ENCODE measurements around the gene CREM.

CREM gene

GRCh38 chr10:35224045-35224740, 97.5 kb downstream of the CREM start:
- DNase-seq = no peak

- no peak for DNase-seq
Observed at GRCh38 chr10:35225204-35225603, 98.6 kb downstream of the CREM start.

GRCh38 chr10:35226507-35226906, 99.9 kb downstream of the CREM start:
- DNase-seq = no peak

DNA sequence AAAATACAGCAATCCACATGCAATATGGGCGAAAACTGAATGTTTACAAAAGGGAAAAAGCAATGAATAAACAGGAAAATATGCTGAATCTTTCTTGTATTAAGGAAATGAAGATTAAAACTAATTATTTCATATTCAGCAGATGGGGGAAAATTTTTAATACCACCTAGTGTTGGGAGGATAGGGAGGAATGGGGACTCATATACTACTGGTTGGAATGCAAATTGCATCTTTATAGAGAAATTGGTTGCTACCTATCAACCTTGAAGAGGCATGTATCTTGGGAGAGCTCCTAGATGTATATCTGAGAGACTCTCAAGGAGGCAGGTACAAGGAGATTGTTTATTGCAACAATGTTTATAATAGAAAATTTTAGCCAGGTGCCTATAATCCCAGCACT, 101.4 kb downstream of the CREM start:
- DNase-seq = no peak

DNA sequence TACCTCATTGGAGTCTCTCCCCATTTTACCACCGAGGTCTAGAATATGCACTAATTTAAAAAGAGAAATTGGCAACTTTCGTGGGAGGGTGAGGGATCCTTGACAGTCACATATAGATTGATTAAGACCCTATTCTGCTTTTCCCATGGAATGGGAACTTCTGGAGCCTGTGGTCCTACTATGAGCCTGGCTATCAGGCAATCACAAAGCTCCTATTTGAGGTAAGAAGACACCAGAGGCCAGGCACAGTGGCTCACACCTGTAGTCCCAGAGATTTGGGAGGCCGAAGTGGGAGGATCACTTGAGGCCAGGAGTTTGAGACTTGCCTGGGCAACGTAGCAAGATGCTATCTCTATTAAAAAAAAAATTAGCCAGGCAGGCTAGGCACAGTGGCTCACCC, 105.0 kb downstream of the CREM start:
- no peak for DNase-seq

DNA sequence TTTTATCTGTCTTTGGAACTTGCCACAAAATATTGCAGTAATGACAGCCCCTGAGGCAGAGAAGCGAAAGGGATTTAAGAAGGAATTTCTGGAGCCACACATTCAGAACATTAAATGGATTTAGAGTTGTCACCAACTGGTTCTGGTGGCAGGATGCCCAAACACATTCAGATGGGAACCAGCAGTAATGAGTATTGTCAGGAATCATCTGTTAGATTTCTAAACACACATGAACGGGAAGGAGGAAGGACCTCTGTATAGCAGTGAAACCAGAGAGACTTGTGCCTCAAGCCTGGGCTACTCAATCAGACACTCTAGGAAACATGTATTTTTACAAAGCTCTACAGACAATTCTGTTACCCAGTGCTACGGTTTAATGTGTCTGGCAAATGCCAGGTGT, 105.9 kb downstream of the CREM start:
- no peak for DNase-seq

DNA sequence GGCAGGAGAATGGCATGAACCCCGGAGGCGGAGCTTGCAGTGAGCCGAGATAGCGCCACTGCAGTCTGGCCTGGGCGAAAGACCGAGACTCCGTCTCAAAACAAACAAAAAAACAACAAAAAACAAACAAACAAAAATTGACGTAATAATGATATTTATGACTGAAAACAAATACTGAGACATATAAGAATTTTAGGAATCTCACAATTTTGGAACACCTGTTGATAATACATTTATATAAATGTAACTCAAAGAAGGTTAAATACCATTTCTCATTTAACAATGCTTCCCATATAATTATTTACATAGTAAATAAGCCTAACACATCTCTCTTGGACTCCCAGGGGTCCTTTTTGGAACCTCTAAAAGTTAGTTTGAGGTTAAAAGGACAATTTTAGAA, 107.4 kb downstream of the CREM start:
- no peak for DNase-seq

GRCh38 chr10:35236739-35237138, 110.1 kb downstream of the CREM start:
- DNase-seq = no peak

DNA sequence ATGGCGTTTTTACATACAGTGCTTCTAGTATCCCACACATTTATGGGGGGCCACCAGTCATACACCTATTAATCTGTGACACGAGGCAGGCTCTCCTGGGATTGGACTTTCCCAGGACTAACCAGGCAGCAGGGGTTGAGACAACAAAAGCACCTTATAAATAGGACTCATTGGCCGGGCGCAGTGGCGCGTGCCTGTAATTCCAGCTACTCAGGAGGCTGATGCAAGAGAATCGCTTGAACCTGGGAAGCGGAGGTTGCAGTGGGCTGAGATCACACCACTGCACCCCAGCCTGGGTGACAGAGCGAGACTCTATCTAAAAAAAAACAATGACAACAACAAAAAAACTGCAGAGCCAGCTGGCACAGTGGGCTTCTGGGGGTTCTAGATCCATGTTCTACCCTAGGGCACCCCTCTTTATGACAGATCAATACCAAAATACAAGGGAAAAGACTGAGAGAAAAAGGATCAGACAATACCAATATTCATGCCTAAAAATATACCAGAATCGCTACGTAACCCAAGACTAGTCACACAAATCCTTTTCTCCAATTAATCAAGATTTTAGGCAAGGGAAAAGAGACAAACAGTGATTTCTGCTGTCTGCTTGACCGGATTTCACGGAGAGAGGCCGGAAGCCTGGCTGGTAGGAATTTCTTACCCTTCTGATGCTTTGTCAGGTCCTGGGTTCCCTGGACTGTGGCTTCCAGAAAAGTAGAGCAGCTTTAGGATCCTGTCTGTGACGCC, 111.3 kb downstream of the CREM start:
- no peak for DNase-seq

- no peak for DNase-seq
Observed at GRCh38 chr10:35244549-35244948, 117.9 kb downstream of the CREM start.

DNA sequence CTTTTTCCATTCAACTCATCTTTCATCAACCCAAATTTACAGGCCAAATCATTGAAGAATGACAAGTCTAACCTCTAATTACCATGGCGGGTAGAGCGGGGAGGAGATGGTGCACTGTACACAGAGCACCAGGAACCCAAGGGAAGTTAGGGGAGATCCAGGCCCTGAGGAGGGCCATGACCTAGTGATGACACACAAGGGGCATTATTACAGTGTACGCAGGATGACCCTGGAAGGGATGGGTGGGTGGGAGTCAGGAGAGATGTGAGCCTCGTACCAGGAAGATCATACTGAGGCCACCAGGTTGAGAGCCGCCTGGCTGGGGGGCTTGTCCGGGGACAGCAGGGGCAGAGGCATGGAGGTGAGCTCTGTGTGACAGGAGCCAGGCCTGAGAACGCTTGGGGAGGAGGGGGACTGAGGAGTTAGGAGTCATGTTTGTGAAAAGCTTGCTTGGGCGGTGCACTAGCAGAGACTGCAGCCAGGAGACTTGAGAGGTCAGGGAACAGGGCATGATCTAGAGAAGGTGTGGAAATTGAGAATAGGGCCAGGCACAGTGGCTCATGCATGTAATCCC, 120.2 kb downstream of the CREM start:
- DNase-seq = no peak

DNA sequence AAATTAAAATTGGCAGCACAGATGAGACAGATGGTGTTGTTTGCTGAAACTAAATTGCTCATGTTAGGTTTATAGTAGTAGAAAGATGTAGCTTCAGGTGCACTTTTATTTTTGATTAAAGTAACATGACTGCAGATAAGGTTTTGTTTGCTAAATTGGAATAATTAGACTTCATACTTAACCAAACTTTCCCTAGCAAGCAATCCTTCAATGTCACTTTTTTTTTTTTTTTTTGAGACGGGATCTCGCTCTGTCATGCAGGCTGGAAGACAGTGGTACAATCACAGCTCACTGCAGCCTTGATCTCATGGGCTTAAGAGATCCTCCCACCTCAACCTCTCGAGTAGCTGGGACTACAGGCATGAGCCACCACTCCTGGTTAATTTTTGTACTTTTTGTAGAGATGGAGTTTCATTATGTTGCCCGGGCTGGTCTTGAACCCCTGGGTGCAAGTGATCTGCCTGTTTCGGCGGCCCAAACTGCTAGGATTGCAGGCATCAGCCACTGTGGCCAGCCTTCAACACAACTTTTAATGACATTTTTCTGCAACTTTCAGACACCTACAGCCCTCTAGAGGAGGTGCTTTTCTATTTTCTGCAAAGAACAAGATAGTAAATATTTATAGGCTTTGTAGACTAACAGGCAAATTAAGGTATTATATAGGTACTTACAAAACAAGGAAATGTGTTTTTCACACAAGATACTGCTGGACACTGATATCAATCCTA, 124.9 kb downstream of the CREM start:
- no peak for DNase-seq

- no peak for DNase-seq
Observed at GRCh38 chr10:35257057-35257983, 130.7 kb downstream of the CREM start.

GRCh38 chr10:35259769-35260397, 133.2 kb downstream of the CREM start:
- DNase-seq = no peak

- DNase-seq = no peak
Observed at GRCh38 chr10:35262436-35262835, 135.8 kb downstream of the CREM start.

Measured in NCI-H446 treated with DMSO at 0.1 percent for 48 hours (cell line).